GM12878 (cell line): ENCODE data around the gene BTBD9.

Experiments
- CBX5 ChIP-seq: sonication (generic); IDR thresholded peaks from 2 replicates; pipeline ENCODE4 v1.6.1; 2016; ENCODE audit warnings: low read depth, moderate library complexity, mild to moderate bottlenecking, inconsistent platforms
- CEBPB ChIP-seq, 2 experiments: fragments of 150-350 bp in 1 of 2; IDR thresholded peaks; 2 replicates each; pipeline ENCODE4 v1.6.1; 2012 to 2014; ENCODE audit warnings: low read depth in 2 of 2, low read length in 2 of 2, borderline replicate concordance in 1 of 2, inconsistent platforms in 1 of 2
- CREB1 ChIP-seq: IDR thresholded peaks from 2 replicates; pipeline ENCODE4 v1.6.1; 2012; ENCODE audit warnings: low read depth, mild to moderate bottlenecking, inconsistent platforms
- CTCF ChIP-seq, 3 experiments: IDR thresholded peaks in 2 of 3; conservative IDR thresholded peaks in 1 of 3; 2 replicates each; pipeline ENCODE4 v1.5.1; 2011; ENCODE audit warnings: low read depth in 3 of 3, low read length in 3 of 3, mild to moderate bottlenecking in 3 of 3, control low read depth in 2 of 3, moderate library complexity in 2 of 3, inconsistent platforms in 1 of 3, mixed read lengths in 1 of 3; ENCODE audit not compliant: control insufficient read depth in 2 of 3, insufficient read depth in 1 of 3; ENCODE audit errors: extremely low read depth in 1 of 3
- CUX1 ChIP-seq: IDR thresholded peaks from 2 replicates; pipeline ENCODE4 v1.6.1; 2012; ENCODE audit warnings: improper control_type of control experiment, low read depth, low read length; ENCODE audit not compliant: insufficient replicate concordance
- EP300 ChIP-seq, 2 experiments: fragments of 150-350 bp in 1 of 2; IDR thresholded peaks; 2 replicates each; pipeline ENCODE4 v1.6.1; 2011 to 2012; ENCODE audit warnings: low read depth in 2 of 2, low read length in 2 of 2, borderline replicate concordance in 1 of 2, improper control_type of control experiment in 1 of 2, inconsistent platforms in 1 of 2; ENCODE audit not compliant: control insufficient read depth in 1 of 2
- ESRRA ChIP-seq: IDR thresholded peaks from 2 replicates; pipeline ENCODE4 v1.6.1; 2012; ENCODE audit warnings: mild to moderate bottlenecking, low read length, improper control_type of control experiment
- JUNB ChIP-seq: IDR thresholded peaks from 2 replicates; pipeline ENCODE4 v1.6.1; 2016; ENCODE audit warnings: antibody characterized with exemption, mild to moderate bottlenecking
- NR2F1 ChIP-seq: fragments of 450-650 bp; conservative IDR thresholded peaks from 2 replicates; pipeline ENCODE4 v1.6.1; 2017; ENCODE audit warnings: mild to moderate bottlenecking
- POLR2A ChIP-seq: IDR thresholded peaks from 2 replicates; pipeline ENCODE4 v1.6.1; 2011; ENCODE audit warnings: low read depth, mild to moderate bottlenecking, low read length
- POLR2AphosphoS5 ChIP-seq: IDR thresholded peaks from 2 replicates; pipeline ENCODE4 v1.6.1; 2011; ENCODE audit warnings: mild to moderate bottlenecking, low read length, inconsistent platforms
- RAD21 ChIP-seq: IDR thresholded peaks from 2 replicates; pipeline ENCODE4 v1.6.1; 2011; ENCODE audit warnings: mild to moderate bottlenecking, low read depth, low read length, moderate library complexity; ENCODE audit not compliant: insufficient read depth
- SKIL ChIP-seq: fragments of 450-650 bp; IDR thresholded peaks from 2 replicates; pipeline ENCODE4 v1.6.1; 2017; ENCODE audit warnings: mild to moderate bottlenecking, low read depth, inconsistent platforms; ENCODE audit not compliant: poor library complexity, severe bottlenecking

- TF ChIP-seq CTCF (IDR thresholded peaks at IDR 0.05 in 2 of 3, conservative IDR thresholded peaks at IDR 0.05 in 1 of 3; ENCODE audit: control insufficient read depth in 2 of 3, extremely low read depth in 1 of 3, insufficient read depth in 1 of 3, low read depth in 3 of 3, low read length in 3 of 3) (no peak), POLR2AphosphoS5 (no peak), ESRRA (no peak), NR2F1 (no peak), SKIL (no peak), CUX1 (no peak), CEBPB (IDR thresholded peaks at IDR 0.05; ENCODE audit: borderline replicate concordance in 1 of 2, low read depth in 2 of 2, low read length in 2 of 2) (no peak), CREB1 (no peak), EP300 (IDR thresholded peaks at IDR 0.05; ENCODE audit: borderline replicate concordance in 1 of 2, control insufficient read depth in 1 of 2, low read depth in 2 of 2, low read length in 2 of 2) (no peak), POLR2A (no peak), RAD21 (no peak), CBX5 (no peak), JUNB (no peak)
Observed at GRCh38 chr6:38187325-38187724, 452.4 kb downstream of the BTBD9 start.
